ENCODE results near the gene EOLA2.
"Not testable (repeated sequence)": the region's sequence is repeated elsewhere in the genome, so short reads cannot be mapped to it uniquely, and the experiment has no call there.

DNA sequence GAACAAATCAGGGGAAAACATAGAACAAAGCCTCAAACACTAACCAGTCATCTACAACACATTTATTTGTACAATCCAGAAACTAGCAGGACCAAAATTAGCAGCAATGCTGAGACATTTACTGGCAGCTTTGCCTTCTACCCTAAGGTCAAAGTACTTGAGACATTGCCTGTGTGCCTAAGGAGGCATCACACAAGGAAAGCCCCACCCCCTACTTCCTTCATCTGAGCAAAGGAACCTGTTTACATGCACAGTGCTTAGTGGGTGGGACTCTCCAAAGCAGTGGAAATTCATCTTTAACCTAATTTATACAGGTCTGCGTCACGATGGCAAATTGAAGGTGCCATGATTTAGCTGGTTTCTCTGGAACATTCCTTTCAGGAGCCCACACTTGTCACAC, 6.1 kb downstream of the EOLA2 start:
- not testable (repeated sequence) for TF ChIP-seq POLR2AphosphoS5 (IDR thresholded peaks at IDR 0.05)
- TF ChIP-seq, protein P1, sequence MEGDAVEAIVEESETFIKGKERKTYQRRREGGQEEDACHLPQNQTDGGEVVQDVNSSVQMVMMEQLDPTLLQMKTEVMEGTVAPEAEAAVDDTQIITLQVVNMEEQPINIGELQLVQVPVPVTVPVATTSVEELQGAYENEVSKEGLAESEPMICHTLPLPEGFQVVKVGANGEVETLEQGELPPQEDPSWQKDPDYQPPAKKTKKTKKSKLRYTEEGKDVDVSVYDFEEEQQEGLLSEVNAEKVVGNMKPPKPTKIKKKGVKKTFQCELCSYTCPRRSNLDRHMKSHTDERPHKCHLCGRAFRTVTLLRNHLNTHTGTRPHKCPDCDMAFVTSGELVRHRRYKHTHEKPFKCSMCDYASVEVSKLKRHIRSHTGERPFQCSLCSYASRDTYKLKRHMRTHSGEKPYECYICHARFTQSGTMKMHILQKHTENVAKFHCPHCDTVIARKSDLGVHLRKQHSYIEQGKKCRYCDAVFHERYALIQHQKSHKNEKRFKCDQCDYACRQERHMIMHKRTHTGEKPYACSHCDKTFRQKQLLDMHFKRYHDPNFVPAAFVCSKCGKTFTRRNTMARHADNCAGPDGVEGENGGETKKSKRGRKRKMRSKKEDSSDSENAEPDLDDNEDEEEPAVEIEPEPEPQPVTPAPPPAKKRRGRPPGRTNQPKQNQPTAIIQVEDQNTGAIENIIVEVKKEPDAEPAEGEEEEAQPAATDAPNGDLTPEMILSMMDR (IDR thresholded peaks at IDR 0.05) = not testable (repeated sequence)

All from prostate gland (tissue), 2 donors.